HepG2 (cell line): ENCODE measurements around the gene SRSF3. TPM values are rescaled to one million over a fixed set of nuclear protein-coding genes. Genes with fewer than 3 reads are reported as not detected.

Experiments used
- ATAC-seq: fragments of 200-7000 bp; cut with Tn5 transposase; 3 replicates; pipeline ENCODE4 v1.9.1; 2020; ENCODE audit warnings: mild to moderate bottlenecking, moderate library complexity
- BruUV-seq: library from RNA; stranded (reverse); fragments of 400-500 nt; replicated peaks from 2 replicates; lab custom pipeline; 2021; lab: Mats Ljungman, UMichigan
- CTCF ChIA-PET: fragments of 300-600 bp; formaldehyde crosslinking; extraction: SDS; loops from one replicate; lab custom pipeline; 2021; ENCODE audit warnings: low total read pairs, inconsistent platforms, low intra/inter-chr PET ratio; lab: Yijun Ruan, JAX
- POLR2A ChIA-PET: fragments of 350-600 bp; sonication (Branson Sonifier 250); formaldehyde crosslinking; loops from one replicate; lab custom pipeline; 2020; ENCODE audit warnings: antibody characterized with exemption, inconsistent platforms; lab: Yijun Ruan, JAX
- DNase-seq: peaks from one replicate; pipeline ENCODE4 v3.0.0-alpha.2; 2015; ENCODE audit warnings: low spot score
- FAIRE-seq: peaks from 3 replicates; lab custom pipeline; 2011; peaks lifted over from hg19 to GRCh38; lab: Jason Lieb, UNC
- H2AFZ ChIP-seq: one replicate; pipeline ENCODE4 v1.6.1; 2011; ENCODE audit warnings: low read length, inconsistent platforms
- H3K27ac ChIP-seq: fragments of 300-600 bp; 3 replicates; pipeline ENCODE4 v1.8.0; 2011; ENCODE audit warnings: mixed run types, mild to moderate bottlenecking, mixed read lengths, low read length, inconsistent platforms; ENCODE audit not compliant: insufficient read depth; ENCODE audit errors: extremely low read length
- H3K27me3 ChIP-seq, 2 experiments: fragments of 200-600 bp in 1 of 2; 2 replicates in 1 of 2; 3 replicates in 1 of 2; pipeline versions ENCODE4 v1.6.0 to v1.8.0; 2011; ENCODE audit warnings: low read length in 2 of 2, mild to moderate bottlenecking in 2 of 2, moderate library complexity in 2 of 2, inconsistent platforms in 1 of 2; ENCODE audit not compliant: insufficient read depth in 2 of 2, control insufficient read depth in 1 of 2
- H3K36me3 ChIP-seq, 2 experiments: fragments of 200-600 bp in 1 of 2; replicated peaks in 1 of 2; 2 replicates in 1 of 2; 3 replicates in 1 of 2; pipeline versions ENCODE4 v1.5.1 to v1.8.0; 2011; ENCODE audit warnings: low read length in 2 of 2, inconsistent platforms in 1 of 2; ENCODE audit not compliant: insufficient read depth in 2 of 2, control insufficient read depth in 1 of 2
- H3K4me1 ChIP-seq: 2 replicates; pipeline ENCODE4 v1.5.1; 2012; ENCODE audit warnings: low read length, inconsistent platforms; ENCODE audit not compliant: insufficient read depth
- H3K4me2 ChIP-seq: 2 replicates; pipeline ENCODE4 v1.6.0; 2011; ENCODE audit warnings: low read depth, low read length, inconsistent platforms
- H3K4me3 ChIP-seq, 3 experiments: fragments of 200-600 bp in 1 of 3; sonication (generic), shearing (Covaris generic) in 1 of 3; replicated peaks in 1 of 3; 2 replicates each; pipeline ENCODE4 v1.5.1; 2011 to 2016; ENCODE audit warnings: low read length in 3 of 3, inconsistent platforms in 2 of 3, low read depth in 2 of 3, mild to moderate bottlenecking in 2 of 3, control low read depth in 1 of 3, mixed read lengths in 1 of 3; ENCODE audit not compliant: insufficient read depth in 1 of 3
- H3K79me2 ChIP-seq: one replicate; pipeline ENCODE4 v1.6.1; 2011; ENCODE audit warnings: low read length, inconsistent platforms; ENCODE audit not compliant: insufficient read depth
- H3K9ac ChIP-seq: 2 replicates; pipeline ENCODE4 v1.6.0; 2011; ENCODE audit warnings: mild to moderate bottlenecking, low read depth, low read length, inconsistent platforms; ENCODE audit not compliant: insufficient read depth
- H3K9me3 ChIP-seq: 2 replicates; pipeline ENCODE4 v1.5.1; 2012; ENCODE audit warnings: mild to moderate bottlenecking, low read length
- H4K20me1 ChIP-seq: 2 replicates; pipeline ENCODE4 v1.6.0; 2011; ENCODE audit warnings: inconsistent platforms, mild to moderate bottlenecking, low read length, moderate library complexity; ENCODE audit not compliant: insufficient read depth
- CHD2 ChIP-seq: IDR thresholded peaks from 2 replicates; pipeline ENCODE4 v1.6.1; 2011; ENCODE audit warnings: low read depth, low read length, improper control_type of control experiment
- CREM ChIP-seq, 2 experiments: sonication (generic) in 1 of 2; formaldehyde crosslinking in 1 of 2; IDR thresholded peaks; 2 replicates each; pipeline versions ENCODE4 v1.4.0 to v1.6.1; 2016 to 2020; ENCODE audit warnings: antibody characterized with exemption in 1 of 2, mild to moderate bottlenecking in 1 of 2, missing genetic modification reagents in 1 of 2
- DPF2 ChIP-seq: sonication (generic); formaldehyde crosslinking; IDR thresholded peaks from 2 replicates; pipeline ENCODE4 v1.4.0; 2020; ENCODE audit warnings: mild to moderate bottlenecking, low read depth, missing genetic modification reagents, borderline replicate concordance
- EZH2 ChIP-seq: conservative IDR thresholded peaks from 2 replicates; pipeline ENCODE4 v1.6.1; 2012; ENCODE audit warnings: mild to moderate bottlenecking, low read depth, low read length, moderate library complexity
- HOXA5 ChIP-seq: sonication (generic); formaldehyde crosslinking; IDR thresholded peaks from 2 replicates; pipeline ENCODE4 v1.4.0; 2020; ENCODE audit warnings: missing genetic modification reagents
- NFYB ChIP-seq: sonication (generic); formaldehyde crosslinking; IDR thresholded peaks from 2 replicates; pipeline ENCODE4 v1.4.0; 2020; ENCODE audit warnings: missing genetic modification reagents
- RELA ChIP-seq: sonication (generic); formaldehyde crosslinking; IDR thresholded peaks from 2 replicates; pipeline ENCODE4 v1.4.0; 2020; ENCODE audit warnings: missing genetic modification reagents
- STAG1 ChIP-seq: sonication (generic); formaldehyde crosslinking; IDR thresholded peaks from 2 replicates; pipeline ENCODE4 v1.4.0; 2020; ENCODE audit warnings: missing genetic modification reagents
- YEATS4 ChIP-seq: sonication (generic); formaldehyde crosslinking; IDR thresholded peaks from 2 replicates; pipeline ENCODE4 v1.4.0; 2020; ENCODE audit warnings: missing genetic modification reagents, borderline replicate concordance
- ZBTB42 ChIP-seq: sonication (generic); formaldehyde crosslinking; IDR thresholded peaks from 2 replicates; pipeline ENCODE4 v1.5.0; 2020; ENCODE audit warnings: mild to moderate bottlenecking, missing genetic modification reagents
- ZNF510 ChIP-seq: sonication (generic); formaldehyde crosslinking; IDR thresholded peaks from 2 replicates; pipeline ENCODE4 v1.4.0; 2020; ENCODE audit warnings: low read depth, mild to moderate bottlenecking, missing genetic modification reagents
- ZNF672 ChIP-seq: sonication (generic); formaldehyde crosslinking; IDR thresholded peaks from 2 replicates; pipeline ENCODE4 v1.8.1; 2022; ENCODE audit warnings: missing genetic modification reagents
- ZNF720 ChIP-seq: sonication (generic); formaldehyde crosslinking; IDR thresholded peaks from 2 replicates; pipeline ENCODE4 v1.4.0; 2020; ENCODE audit warnings: missing genetic modification reagents
- ZNF782 ChIP-seq: sonication (generic); formaldehyde crosslinking; IDR thresholded peaks from 2 replicates; pipeline ENCODE4 v1.4.0; 2020; ENCODE audit warnings: missing genetic modification reagents, mild to moderate bottlenecking, borderline replicate concordance
- ZNF839 ChIP-seq: sonication (generic); formaldehyde crosslinking; IDR thresholded peaks from 2 replicates; pipeline ENCODE4 v1.4.0; 2020; ENCODE audit warnings: missing genetic modification reagents, mild to moderate bottlenecking, borderline replicate concordance
- WGBS: methylation state at CpG from one replicate; pipeline ENCODE4 v1.1.6; 2017; ENCODE audit warnings: low lambda C conversion rate; 5-methylcytosine and 5-hydroxymethylcytosine counted together
- in situ Hi-C: cut with HindIII; loops from 2 replicates; pipeline ENCODE4 v1.10.0; 2017; ENCODE audit warnings: low pct_unique_long_range_greater_than_20kb; ENCODE audit not compliant: extremely low pct_ligation_motif_present
- intact Hi-C: fragments of 100-400 bp; cut with micrococcal nuclease; formaldehyde crosslinking; loops from one replicate; pipeline ENCODE4 v1.10.0; 2022; ENCODE audit not compliant: unreplicated experiment
- polyA plus RNA-seq, 8 experiments: library from polyadenylated mRNA; depleted of rRNA in 3 of 8; stranded (reverse) in 7 of 8; unstranded in 1 of 8; fragments of >200 nt; fragmentation: Illumina TruSeq in 4 of 8; extraction: Trizol in 4 of 8; gene quantifications; 2 replicates each; pipeline versions ENCODE4 v1.2.1 to v1.2.3, GENCODE V29; 2011 to 2016; ENCODE audit warnings: low read depth in 4 of 8, missing spikeins in 1 of 8, mixed read lengths in 1 of 8; ENCODE audit not compliant: insufficient read depth in 1 of 8
- total RNA-seq, 5 experiments: library from RNA; depleted of rRNA; stranded (reverse); fragments of >200 nt; fragmentation: Illumina TruSeq; extraction: Trizol; gene quantifications; 2 replicates each; pipeline ENCODE4 v1.2.3, GENCODE V29; 2016; ENCODE audit warnings: low read depth in 1 of 5
- TF ChIP-seq, protein P1 (sequence below): sonication (generic); formaldehyde crosslinking; IDR thresholded peaks from 2 replicates; pipeline ENCODE4 v1.8.0; 2022; ENCODE audit warnings: mild to moderate bottlenecking, missing genetic modification reagents
- TF ChIP-seq, protein P2 (sequence below): sonication (generic); formaldehyde crosslinking; IDR thresholded peaks from 2 replicates; pipeline ENCODE4 v1.9.0; 2022; ENCODE audit warnings: low read depth, missing genetic modification reagents
- TF ChIP-seq, protein P3 (sequence below): sonication (generic); formaldehyde crosslinking; conservative IDR thresholded peaks from 2 replicates; pipeline ENCODE4 v1.4.0; 2020; ENCODE audit warnings: missing genetic modification reagents

Gene SRSF3
- total and polyA plus RNA-seq, 2 of the 13 experiments (the other 11 are each of a cell fraction or from before 2014, with no cell fraction given) = 206 to 684 TPM

DNA sequence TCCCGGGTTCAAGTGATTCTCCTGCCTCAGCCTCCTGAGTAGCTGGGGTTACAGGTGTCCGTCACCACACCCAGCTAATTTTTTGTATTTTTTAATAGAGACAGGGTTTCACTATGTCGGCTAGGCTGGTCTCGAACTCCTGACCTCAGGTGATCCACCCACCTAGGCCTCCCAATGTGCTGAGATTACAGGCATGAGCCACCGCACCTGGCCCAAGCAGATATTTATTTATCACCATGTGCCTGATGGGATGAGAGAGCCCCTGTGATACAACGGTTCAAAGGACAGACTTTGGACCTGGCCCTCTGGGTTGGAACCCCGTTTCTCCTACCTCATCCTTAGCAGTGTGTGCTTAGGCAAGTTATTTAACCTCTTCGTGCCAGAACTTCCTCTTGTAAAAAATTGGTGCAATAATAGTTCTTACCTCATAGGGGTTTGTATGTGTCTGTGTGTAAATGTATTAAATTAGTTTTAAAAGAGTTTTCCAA, 27.7 kb upstream of the SRSF3 start (continued):
- TF ChIP-seq ZNF782 (no peak), YEATS4 (peak; percentile 56; the same call in 1 of the 2 replicates), CHD2 (no peak), ZNF720 (CRISPR knock-in tag) (no peak), ZNF510 (no peak), HOXA5 (CRISPR knock-in tag) (no peak), CREM (IDR thresholded peaks at IDR 0.05) (peak; percentile 77), CREM (CRISPR knock-in tag; IDR thresholded peaks at IDR 0.05) (no peak)
- TF ChIP-seq, protein P1, sequence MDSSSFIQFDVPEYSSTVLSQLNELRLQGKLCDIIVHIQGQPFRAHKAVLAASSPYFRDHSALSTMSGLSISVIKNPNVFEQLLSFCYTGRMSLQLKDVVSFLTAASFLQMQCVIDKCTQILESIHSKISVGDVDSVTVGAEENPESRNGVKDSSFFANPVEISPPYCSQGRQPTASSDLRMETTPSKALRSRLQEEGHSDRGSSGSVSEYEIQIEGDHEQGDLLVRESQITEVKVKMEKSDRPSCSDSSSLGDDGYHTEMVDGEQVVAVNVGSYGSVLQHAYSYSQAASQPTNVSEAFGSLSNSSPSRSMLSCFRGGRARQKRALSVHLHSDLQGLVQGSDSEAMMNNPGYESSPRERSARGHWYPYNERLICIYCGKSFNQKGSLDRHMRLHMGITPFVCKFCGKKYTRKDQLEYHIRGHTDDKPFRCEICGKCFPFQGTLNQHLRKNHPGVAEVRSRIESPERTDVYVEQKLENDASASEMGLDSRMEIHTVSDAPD (CRISPR knock-in tag) = peak; percentile 80

- Histone ChIP-seq H3K27me3 (no peaks in the 10 kb centered on the region), H3K4me3 (no peak overlapping the region), H4K20me1 (no peaks in the 10 kb centered on the region), H2AFZ (no peak overlapping the region), H3K9ac (no peak overlapping the region), H3K27ac (no peak overlapping the region), H3K9me3 (no peaks in the 10 kb centered on the region), H3K79me2 (no peaks in the 10 kb centered on the region), H3K4me2 (no peak overlapping the region), H3K4me1 (peaks cover 71% of the 10 kb centered on the region), H3K36me3 (no peaks in the 10 kb centered on the region)
- no TSS peak for BruUV-seq
- ATAC-seq (no peak), FAIRE-seq (no peak), DNase-seq (no peak)
- in situ Hi-C loops (no loop called here), intact Hi-C loops (no loop called here)
- WGBS = 91% methylated on average over 2 of the region's 2 CpGs
- ChIA-PET CTCF (no interaction called here), POLR2A (no interaction called here)
- TF ChIP-seq, protein P2, sequence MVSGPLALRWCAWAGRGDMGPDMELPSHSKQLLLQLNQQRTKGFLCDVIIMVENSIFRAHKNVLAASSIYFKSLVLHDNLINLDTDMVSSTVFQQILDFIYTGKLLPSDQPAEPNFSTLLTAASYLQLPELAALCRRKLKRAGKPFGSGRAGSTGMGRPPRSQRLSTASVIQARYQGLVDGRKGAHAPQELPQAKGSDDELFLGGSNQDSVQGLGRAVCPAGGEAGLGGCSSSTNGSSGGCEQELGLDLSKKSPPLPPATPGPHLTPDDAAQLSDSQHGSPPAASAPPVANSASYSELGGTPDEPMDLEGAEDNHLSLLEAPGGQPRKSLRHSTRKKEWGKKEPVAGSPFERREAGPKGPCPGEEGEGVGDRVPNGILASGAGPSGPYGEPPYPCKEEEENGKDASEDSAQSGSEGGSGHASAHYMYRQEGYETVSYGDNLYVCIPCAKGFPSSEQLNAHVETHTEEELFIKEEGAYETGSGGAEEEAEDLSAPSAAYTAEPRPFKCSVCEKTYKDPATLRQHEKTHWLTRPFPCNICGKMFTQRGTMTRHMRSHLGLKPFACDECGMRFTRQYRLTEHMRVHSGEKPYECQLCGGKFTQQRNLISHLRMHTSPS (CRISPR knock-in tag) = no peak
- TF ChIP-seq NFYB (CRISPR knock-in tag) (no peak), STAG1 (CRISPR knock-in tag) (no peak), ZNF672 (no peak), DPF2 (CRISPR knock-in tag) (no peak), EZH2 (no peak), ZNF839 (no peak), RELA (CRISPR knock-in tag) (no peak), ZBTB42 (CRISPR knock-in tag) (no peak)
- TF ChIP-seq, protein P3, sequence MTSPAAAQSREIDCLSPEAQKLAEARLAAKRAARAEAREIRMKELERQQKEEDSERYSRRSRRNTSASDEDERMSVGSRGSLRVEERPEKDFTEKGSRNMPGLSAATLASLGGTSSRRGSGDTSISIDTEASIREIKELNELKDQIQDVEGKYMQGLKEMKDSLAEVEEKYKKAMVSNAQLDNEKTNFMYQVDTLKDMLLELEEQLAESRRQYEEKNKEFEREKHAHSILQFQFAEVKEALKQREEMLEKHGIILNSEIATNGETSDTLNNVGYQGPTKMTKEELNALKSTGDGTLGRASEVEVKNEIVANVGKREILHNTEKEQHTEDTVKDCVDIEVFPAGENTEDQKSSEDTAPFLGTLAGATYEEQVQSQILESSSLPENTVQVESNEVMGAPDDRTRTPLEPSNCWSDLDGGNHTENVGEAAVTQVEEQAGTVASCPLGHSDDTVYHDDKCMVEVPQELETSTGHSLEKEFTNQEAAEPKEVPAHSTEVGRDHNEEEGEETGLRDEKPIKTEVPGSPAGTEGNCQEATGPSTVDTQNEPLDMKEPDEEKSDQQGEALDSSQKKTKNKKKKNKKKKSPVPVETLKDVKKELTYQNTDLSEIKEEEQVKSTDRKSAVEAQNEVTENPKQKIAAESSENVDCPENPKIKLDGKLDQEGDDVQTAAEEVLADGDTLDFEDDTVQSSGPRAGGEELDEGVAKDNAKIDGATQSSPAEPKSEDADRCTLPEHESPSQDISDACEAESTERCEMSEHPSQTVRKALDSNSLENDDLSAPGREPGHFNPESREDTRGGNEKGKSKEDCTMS (CRISPR knock-in tag) = no peak
- TF ChIP-seq, all 625 proteins: peak for 0
These were observed 23.9 kb upstream of the SRSF3 start for GRCh38 chr6:36570264-36570663.
